Left kidney (tissue), 2 donors: ENCODE results near the gene CAPZA3. TPM values are rescaled to one million over a fixed set of nuclear protein-coding genes. Genes with fewer than 3 reads are reported as not detected.
"Not testable (repeated sequence)": the region's sequence is repeated elsewhere in the genome, so short reads cannot be mapped to it uniquely, and the experiment has no call there.

ENCODE experiments used
- DNase-seq: peaks from one replicate; pipeline ENCODE4 v3.0.0-alpha.2; 2013
- polyA plus RNA-seq: library from polyadenylated mRNA; unstranded; fragments of 120-200 nt; gene quantifications from one replicate; pipeline ENCODE4 v1.2.1, GENCODE V29; 2013; ENCODE audit not compliant: insufficient read length

The CAPZA3 gene
- polyA plus RNA-seq, 1 donor = 0.38 TPM

DNA sequence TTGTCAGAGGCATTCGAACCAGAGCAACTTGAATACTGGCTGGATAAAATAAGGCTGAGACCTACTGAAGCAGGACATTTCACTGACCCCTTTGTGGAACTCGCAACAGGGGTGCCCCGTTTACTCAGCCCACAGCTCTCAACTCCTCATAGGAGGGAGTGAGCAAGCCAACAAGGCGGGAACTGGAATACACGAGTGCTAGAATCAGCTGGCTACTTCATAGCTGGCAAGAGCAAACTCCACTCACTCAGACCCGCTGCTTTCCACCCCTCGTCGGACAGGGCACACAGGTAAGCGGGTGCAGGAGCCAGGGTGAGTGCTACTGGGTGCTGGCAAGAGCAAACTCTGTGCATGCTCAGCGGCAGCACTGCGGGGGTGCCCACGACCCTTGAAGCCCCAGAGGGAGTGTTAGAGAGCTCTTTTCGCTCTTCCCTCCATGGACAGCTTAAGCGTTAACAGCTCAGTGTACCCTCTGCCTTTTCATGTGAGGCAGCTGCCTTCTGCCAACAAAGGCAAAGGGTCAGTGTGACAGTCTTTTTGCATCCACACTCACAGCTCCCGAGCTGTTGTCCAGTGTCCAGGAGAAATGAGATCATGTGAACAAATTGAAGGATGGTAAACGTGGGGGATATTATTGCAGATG lies 15.7 kb downstream of the CAPZA3 start:
- no peak for DNase-seq

DNA sequence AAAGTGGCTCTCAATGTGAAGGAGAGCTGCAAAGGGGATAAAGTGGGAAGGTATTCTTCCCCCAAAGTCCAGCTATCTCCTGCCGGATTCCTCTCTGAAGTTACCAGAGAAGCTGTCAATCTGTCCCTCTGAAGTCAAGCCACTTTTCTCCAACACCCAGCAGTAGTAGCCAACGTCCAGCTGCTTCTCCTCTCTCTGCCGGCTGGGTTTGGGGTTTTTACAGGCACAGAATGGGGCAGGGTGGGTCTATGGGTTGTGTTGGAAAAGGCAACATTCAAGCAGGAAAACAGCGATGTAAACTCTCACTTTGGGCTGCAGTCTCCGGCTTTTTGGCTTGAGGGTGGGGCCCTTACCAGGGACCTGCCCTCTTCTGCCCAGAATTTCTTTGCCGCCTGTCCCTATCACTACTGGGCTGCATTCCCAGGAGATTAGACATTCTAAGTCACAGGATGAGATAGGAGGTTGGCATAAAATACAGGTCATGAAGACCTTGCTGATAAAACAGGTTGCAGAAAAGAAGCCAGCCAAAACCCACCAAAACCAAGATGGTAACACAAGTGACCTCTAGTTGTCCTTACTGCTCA lies 16.3 kb downstream of the CAPZA3 start:
- DNase-seq = no peak

DNA sequence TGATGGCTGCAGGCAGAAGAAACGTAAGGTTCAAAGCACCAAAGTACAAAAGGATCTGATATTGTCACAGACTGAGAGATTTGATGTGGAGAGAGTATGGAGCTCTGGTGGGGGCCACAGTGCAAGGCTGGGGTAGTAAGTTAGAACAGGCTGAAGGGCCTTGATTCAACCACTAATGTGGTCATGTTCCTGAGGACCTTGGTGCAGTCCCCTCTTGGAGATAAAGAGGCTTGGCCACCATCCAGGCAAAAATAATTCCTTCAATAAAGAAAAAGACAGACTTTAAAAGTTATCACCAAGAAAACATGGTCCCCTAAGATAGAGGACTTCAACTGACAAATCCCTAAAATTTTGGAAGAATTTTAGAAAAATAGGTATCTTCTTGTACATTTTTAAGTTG lies 17.4 kb downstream of the CAPZA3 start:
- DNase-seq = no peak

DNA sequence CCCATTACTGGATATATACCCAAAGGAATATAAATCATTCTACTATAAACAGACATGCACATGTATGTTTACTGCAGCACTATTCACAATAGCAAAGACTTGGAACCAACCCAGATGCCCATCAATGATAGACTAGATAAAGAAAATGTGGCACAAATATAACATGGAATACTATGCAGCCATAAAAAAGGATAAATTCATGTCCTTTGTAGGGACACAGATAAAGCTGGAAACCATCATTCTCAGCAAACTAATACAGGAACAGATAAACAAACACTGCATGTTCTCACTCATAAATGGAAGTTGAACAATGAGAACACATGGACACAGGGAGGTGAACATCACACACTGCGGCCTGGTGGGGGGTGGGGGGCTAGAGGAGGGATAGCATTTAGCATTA lies 28.6 kb downstream of the CAPZA3 start:
- DNase-seq = not testable (repeated sequence)

DNA sequence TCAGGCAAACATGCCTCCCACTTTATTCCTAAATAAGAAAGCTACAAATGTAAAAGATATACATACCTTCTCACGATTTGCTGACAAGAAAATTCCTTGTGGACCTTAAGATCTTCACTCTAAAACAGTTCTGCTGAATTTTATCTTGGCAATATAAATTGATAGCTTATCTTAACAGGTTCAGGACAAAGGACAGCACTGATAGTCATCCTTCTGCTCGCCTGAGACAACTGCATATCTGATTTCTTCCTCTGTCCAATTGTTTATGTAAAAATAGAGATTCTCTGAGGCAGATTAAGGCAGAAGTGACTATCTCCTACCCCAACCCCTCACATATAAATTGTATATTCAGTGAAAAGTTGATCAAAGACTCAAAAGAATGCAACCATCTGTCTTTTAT lies 44.9 kb downstream of the CAPZA3 start:
- no peak for DNase-seq

DNA sequence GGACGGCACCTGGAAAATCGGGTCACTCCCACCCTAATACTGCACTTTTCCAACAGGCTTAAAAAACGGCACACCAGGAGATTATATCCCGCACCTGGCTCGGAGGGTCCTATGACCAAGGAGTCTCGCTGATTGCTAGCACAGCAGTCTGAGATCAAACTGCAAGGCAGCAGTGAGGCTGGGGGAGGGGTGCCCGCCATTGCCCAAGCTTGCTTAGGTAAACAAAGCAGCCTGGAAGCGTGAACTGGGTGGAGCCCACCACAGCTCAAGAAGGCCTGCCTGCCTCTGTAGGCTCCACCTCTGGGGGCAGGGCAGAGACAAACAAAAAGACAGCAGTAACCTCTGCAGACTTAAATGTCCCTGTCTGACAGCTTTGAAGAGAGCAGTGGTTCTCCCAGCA lies 47.5 kb downstream of the CAPZA3 start:
- not testable (repeated sequence) for DNase-seq

Other genes with a start within 250 kb of the CAPZA3 start
- gene PLCZ1, start 107 bp upstream of the CAPZA3 start, polyA plus RNA-seq = 1.3 TPM